Hepatocyte (in vitro differentiated cells): Measurements from ENCODE around the gene SYDE1. TPM values are rescaled to one million over a fixed set of nuclear protein-coding genes. Genes with fewer than 3 reads are reported as not detected.

Experiments
- DNase-seq: peaks from one replicate; pipeline ENCODE4 v3.0.0-alpha.2; 2016; ENCODE audit warnings: low spot score
- H2AFZ ChIP-seq: fragments of 200-600 bp; sonication (generic); 2 replicates; pipeline ENCODE4 v1.6.0; 2016; ENCODE audit warnings: antibody characterized with exemption, mild to moderate bottlenecking
- H3K27ac ChIP-seq: fragments of 200-600 bp; sonication (generic); 2 replicates; pipeline ENCODE4 v1.5.1; 2016; ENCODE audit warnings: mild to moderate bottlenecking
- H3K27me3 ChIP-seq: fragments of 200-600 bp; sonication (generic); 2 replicates; pipeline ENCODE4 v1.6.1; 2016
- H3K36me3 ChIP-seq: fragments of 200-600 bp; sonication (generic); replicated peaks from 2 replicates; pipeline ENCODE4 v1.5.1; 2016; ENCODE audit warnings: low read depth; ENCODE audit not compliant: insufficient read depth
- H3K4me1 ChIP-seq: fragments of 200-600 bp; sonication (generic); 2 replicates; pipeline ENCODE4 v1.5.1; 2016; ENCODE audit warnings: mild to moderate bottlenecking, moderate library complexity; ENCODE audit not compliant: insufficient read depth
- H3K4me2 ChIP-seq: fragments of 200-600 bp; sonication (generic); 2 replicates; pipeline ENCODE4 v1.6.0; 2016
- H3K4me3 ChIP-seq: fragments of 200-600 bp; sonication (generic); 2 replicates; pipeline ENCODE4 v1.5.1; 2016; ENCODE audit warnings: mild to moderate bottlenecking
- H3K79me2 ChIP-seq: fragments of 200-600 bp; sonication (generic); 2 replicates; pipeline ENCODE4 v1.6.0; 2017; ENCODE audit warnings: mild to moderate bottlenecking
- H3K9me2 ChIP-seq: fragments of 200-600 bp; sonication (generic); replicated peaks from 2 replicates; pipeline ENCODE4 v1.6.0; 2017; ENCODE audit warnings: mild to moderate bottlenecking; ENCODE audit not compliant: insufficient read depth
- H3K9me3 ChIP-seq: fragments of 200-600 bp; sonication (generic); 2 replicates; pipeline ENCODE4 v1.5.1; 2016; ENCODE audit warnings: low read depth, mild to moderate bottlenecking
- H4K20me1 ChIP-seq: fragments of 200-600 bp; sonication (generic); 2 replicates; pipeline ENCODE4 v1.6.0; 2016; ENCODE audit warnings: mild to moderate bottlenecking; ENCODE audit not compliant: insufficient read depth, poor library complexity, severe bottlenecking
- EZH2 ChIP-seq: fragments of 200-600 bp; sonication (generic); IDR thresholded peaks from 2 replicates; pipeline ENCODE4 v1.6.1; 2016; ENCODE audit warnings: antibody characterized with exemption, mild to moderate bottlenecking, borderline replicate concordance
- EZH2phosphoT487 ChIP-seq: fragments of 200-600 bp; sonication (generic); IDR thresholded peaks from one replicate; pipeline ENCODE4 v1.6.1; 2018; ENCODE audit warnings: antibody characterized with exemption, mild to moderate bottlenecking, low read depth, moderate library complexity; ENCODE audit not compliant: unreplicated experiment, severe bottlenecking
- WGBS: methylation state at CpG from one replicate; pipeline ENCODE4 v1.1.6; 2016; ENCODE audit warnings: low lambda C conversion rate; ENCODE audit errors: missing lambda C conversion rate; 5-methylcytosine and 5-hydroxymethylcytosine counted together
- polyA plus RNA-seq: library from polyadenylated mRNA; unstranded; fragments of >200 nt; fragmentation: Nextera tagmentation; extraction: Ambion mirVana; gene quantifications from 2 replicates; pipeline ENCODE4 v1.2.1, GENCODE V29; 2016
- total RNA-seq: library from RNA; depleted of rRNA; stranded (reverse); fragments of >200 nt; gene quantifications from 2 replicates; pipeline ENCODE4 v1.2.3, GENCODE V29; 2014
- TF ChIP-seq, protein P1 (sequence below): fragments of 200-600 bp; sonication (generic); IDR thresholded peaks from 2 replicates; pipeline ENCODE4 v1.5.1; 2016; ENCODE audit warnings: antibody characterized with exemption, mild to moderate bottlenecking; ENCODE audit not compliant: poor library complexity

The SYDE1 gene
- total and polyA plus RNA-seq, 2 experiments from 2014 or later, result 17.8 to 18.5 TPM

DNA sequence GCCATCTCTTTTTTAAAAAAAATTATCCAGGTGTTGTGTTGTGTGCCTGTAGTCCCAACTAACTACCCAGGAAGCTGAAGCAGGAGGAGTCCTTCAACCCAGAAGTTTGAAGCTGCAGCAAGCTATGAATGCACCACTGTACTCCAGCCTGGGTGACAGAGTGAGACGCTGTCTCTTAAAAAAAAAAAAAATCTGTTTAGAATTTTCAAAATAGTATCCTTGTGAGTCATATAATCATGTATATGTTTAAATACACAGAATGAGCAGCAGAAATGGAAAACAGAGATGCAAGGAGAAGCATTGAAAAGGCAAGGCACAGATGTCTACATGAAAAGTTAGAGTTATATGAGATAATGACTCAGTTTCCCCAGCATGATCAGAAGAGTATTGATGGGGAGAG is 31.2 kb downstream of the SYDE1 start:
- H3K9me3 ChIP-seq, result no peaks in the 10 kb centered on the region
- H4K20me1 ChIP-seq, result no peaks in the 10 kb centered on the region
- H3K9me2 ChIP-seq, result no peaks in the 10 kb centered on the region
- H2AFZ ChIP-seq, result no peak overlapping the region
- WGBS, result 60% methylated on average over 1 of the region's 1 CpG
- no peaks in the 10 kb centered on the region for H3K36me3 ChIP-seq
- H3K4me3 ChIP-seq, result no peak overlapping the region
- TF ChIP-seq, protein P1, sequence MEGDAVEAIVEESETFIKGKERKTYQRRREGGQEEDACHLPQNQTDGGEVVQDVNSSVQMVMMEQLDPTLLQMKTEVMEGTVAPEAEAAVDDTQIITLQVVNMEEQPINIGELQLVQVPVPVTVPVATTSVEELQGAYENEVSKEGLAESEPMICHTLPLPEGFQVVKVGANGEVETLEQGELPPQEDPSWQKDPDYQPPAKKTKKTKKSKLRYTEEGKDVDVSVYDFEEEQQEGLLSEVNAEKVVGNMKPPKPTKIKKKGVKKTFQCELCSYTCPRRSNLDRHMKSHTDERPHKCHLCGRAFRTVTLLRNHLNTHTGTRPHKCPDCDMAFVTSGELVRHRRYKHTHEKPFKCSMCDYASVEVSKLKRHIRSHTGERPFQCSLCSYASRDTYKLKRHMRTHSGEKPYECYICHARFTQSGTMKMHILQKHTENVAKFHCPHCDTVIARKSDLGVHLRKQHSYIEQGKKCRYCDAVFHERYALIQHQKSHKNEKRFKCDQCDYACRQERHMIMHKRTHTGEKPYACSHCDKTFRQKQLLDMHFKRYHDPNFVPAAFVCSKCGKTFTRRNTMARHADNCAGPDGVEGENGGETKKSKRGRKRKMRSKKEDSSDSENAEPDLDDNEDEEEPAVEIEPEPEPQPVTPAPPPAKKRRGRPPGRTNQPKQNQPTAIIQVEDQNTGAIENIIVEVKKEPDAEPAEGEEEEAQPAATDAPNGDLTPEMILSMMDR, result no peak
- TF ChIP-seq EZH2phosphoT487 (no peak), EZH2 (no peak)
- no peaks in the 10 kb centered on the region for H3K4me1 ChIP-seq
- no peak overlapping the region for H3K27ac ChIP-seq
- H3K79me2 ChIP-seq, result no peaks in the 10 kb centered on the region
- H3K27me3 ChIP-seq, result no peaks in the 10 kb centered on the region
- DNase-seq, result no peak
- no peak overlapping the region for H3K4me2 ChIP-seq

DNA sequence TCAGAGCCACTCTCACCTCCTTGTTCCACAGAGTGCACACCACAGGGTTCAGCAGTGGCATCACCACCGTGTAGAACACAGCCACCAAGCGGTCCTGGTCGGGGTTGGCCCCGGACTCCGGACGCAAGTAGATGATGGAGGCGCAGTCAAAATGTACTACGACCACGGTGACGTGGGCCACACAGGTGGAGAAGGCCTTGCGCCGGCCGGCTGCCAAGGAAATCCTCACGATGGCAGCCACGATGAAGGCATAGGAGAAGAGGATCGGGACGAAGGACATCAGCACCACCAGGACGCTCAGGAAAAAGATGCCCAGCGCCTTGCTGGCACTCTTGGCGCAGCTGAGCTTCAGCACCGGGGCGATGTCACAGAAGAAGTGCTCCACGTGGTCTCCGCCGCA is 33.9 kb downstream of the SYDE1 start:
- Histone ChIP-seq H3K4me2 (no peak overlapping the region), H3K9me2 (no peaks in the 10 kb centered on the region), H4K20me1 (no peaks in the 10 kb centered on the region), H3K79me2 (no peaks in the 10 kb centered on the region), H3K9me3 (no peaks in the 10 kb centered on the region), H3K36me3 (no peaks in the 10 kb centered on the region), H3K4me1 (no peaks in the 10 kb centered on the region), H3K4me3 (no peak overlapping the region), H3K27ac (no peak overlapping the region), H3K27me3 (no peaks in the 10 kb centered on the region), H2AFZ (no peak overlapping the region)
- TF ChIP-seq EZH2 (no peak), EZH2phosphoT487 (no peak)
- TF ChIP-seq, protein P1, result no peak
- no peak for DNase-seq
- WGBS, result 95% methylated on average over 25 of the region's 25 CpGs

DNA sequence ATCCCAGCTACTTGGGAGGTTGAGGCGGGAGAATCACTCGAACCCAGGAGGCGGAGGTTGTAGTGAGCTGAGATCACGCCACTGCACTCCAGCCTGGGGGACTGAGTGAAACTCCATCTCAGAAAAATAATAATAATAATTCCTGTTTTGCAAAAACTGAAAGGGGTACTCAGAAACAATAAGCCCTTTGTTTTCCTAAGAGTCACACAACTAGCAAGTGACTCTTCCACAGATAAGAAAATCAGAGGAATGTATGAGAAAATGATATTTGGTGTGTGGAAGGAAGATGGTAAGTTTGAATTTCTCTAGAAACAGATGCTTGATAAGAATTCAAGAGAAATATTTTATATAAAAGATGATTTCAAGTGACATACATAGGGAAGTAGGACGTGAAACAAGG is 35.1 kb downstream of the SYDE1 start:
- no peaks in the 10 kb centered on the region for H3K79me2 ChIP-seq
- 90% methylated on average over 5 of the region's 5 CpGs for WGBS
- TF ChIP-seq EZH2phosphoT487 (no peak), EZH2 (no peak)
- TF ChIP-seq, protein P1, result no peak

DNA sequence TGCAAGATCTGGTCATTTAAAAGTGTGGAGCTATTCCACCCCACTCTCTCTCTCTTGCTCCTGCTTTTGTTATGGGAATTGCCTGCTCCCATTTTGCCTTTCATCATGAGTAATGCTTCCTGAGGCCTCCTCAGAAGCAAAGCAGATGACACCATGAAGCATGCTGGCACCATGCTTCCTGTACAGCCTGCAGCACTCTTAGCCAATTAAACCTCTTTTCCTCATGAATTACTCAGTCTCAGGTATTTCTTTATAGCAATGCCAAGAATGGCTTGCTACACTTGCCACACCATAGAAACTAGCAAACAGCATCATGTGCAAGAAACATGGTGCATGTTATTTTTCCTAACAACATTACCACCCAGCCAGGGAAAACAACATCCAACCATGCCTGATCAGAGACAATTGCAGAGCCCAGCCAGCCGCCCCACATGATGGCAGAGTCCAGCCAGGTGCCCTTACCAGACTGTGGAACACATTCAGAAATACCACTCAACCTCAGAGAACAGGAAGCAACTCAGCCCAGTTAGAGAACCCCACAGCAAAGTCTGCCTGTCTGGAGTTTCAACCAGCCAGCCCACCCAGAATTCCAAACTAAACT is 36.9 kb downstream of the SYDE1 start:
- Histone ChIP-seq H3K4me1 (no peaks in the 10 kb centered on the region), H3K4me2 (no peak overlapping the region), H3K9me3 (no peaks in the 10 kb centered on the region), H2AFZ (no peak overlapping the region), H3K9me2 (no peaks in the 10 kb centered on the region), H4K20me1 (no peaks in the 10 kb centered on the region), H3K27me3 (peaks cover 5% of the 10 kb centered on the region), H3K79me2 (no peaks in the 10 kb centered on the region), H3K4me3 (no peak overlapping the region), H3K27ac (no peak overlapping the region), H3K36me3 (no peaks in the 10 kb centered on the region)
- WGBS, result 92% methylated on average over 1 of the region's 1 CpG
- no peak for DNase-seq
- no peak for TF ChIP-seq EZH2phosphoT487
- TF ChIP-seq, protein P1, result no peak
- no peak for TF ChIP-seq EZH2

More for the DNA sequence above, 35.1 kb downstream of the SYDE1 start:
- H3K36me3 ChIP-seq, result no peaks in the 10 kb centered on the region
- DNase-seq, result no peak
- no peaks in the 10 kb centered on the region for H3K9me3 ChIP-seq
- no peak overlapping the region for H3K4me2 ChIP-seq
- H3K9me2 ChIP-seq, result no peaks in the 10 kb centered on the region
- H3K27ac ChIP-seq, result no peak overlapping the region
- H4K20me1 ChIP-seq, result no peaks in the 10 kb centered on the region
- H3K4me1 ChIP-seq, result no peaks in the 10 kb centered on the region
- no peak overlapping the region for H3K4me3 ChIP-seq
- no peaks in the 10 kb centered on the region for H3K27me3 ChIP-seq
- H2AFZ ChIP-seq, result no peak overlapping the region
